IMR-90 (cell line): ENCODE measurements around the gene SFT2D3. TPM values are rescaled to one million over a fixed set of nuclear protein-coding genes. Genes with fewer than 3 reads are reported as not detected.

ENCODE experiments used
- ATAC-seq: fragments of 200-7000 bp; cut with Tn5 transposase; 2 replicates; pipeline ENCODE4 v1.9.1; 2020; ENCODE audit warnings: low read depth, mild to moderate bottlenecking, moderate library complexity
- BruUV-seq: library from RNA; stranded (reverse); fragments of 400-500 nt; replicated peaks from 2 replicates; lab custom pipeline; 2021; lab: Mats Ljungman, UMichigan
- CTCF ChIA-PET: fragments of 300-600 bp; formaldehyde crosslinking; extraction: SDS; loops from one replicate; lab custom pipeline; 2021; ENCODE audit warnings: antibody characterized with exemption; lab: Yijun Ruan, JAX
- POLR2A ChIA-PET: fragments of 300-600 bp; sonication (Branson Sonifier 250); formaldehyde crosslinking; loops from one replicate; lab custom pipeline; 2022; ENCODE audit warnings: antibody characterized with exemption; ENCODE audit not compliant: unreplicated experiment; lab: Charles Lee
- DNase-seq: peaks from one replicate; pipeline ENCODE4 v3.0.0; 2013
- H2AFZ ChIP-seq: replicated peaks from 2 replicates; pipeline ENCODE3; 2013; ENCODE audit warnings: low read length, mild to moderate bottlenecking; ENCODE audit not compliant: poor library complexity
- H2AK5ac ChIP-seq: 2 replicates; pipeline ENCODE4 v1.6.1; 2013; ENCODE audit warnings: low read depth, low read length, inconsistent platforms
- H2AK9ac ChIP-seq: replicated peaks from 2 replicates; pipeline ENCODE3; 2013; ENCODE audit warnings: mild to moderate bottlenecking, low read depth, low read length, moderate library complexity; ENCODE audit not compliant: poor library complexity
- H2BK120ac ChIP-seq: 2 replicates; pipeline ENCODE4 v1.6.1; 2013; ENCODE audit warnings: low read depth, low read length, inconsistent platforms
- H2BK15ac ChIP-seq: 3 replicates; pipeline ENCODE4 v1.6.1; 2013; ENCODE audit warnings: low read depth, low read length, inconsistent platforms
- H2BK20ac ChIP-seq: 2 replicates; pipeline ENCODE4 v1.6.1; 2013; ENCODE audit warnings: low read depth, mild to moderate bottlenecking, inconsistent platforms, low read length, moderate library complexity
- H2BK5ac ChIP-seq: 2 replicates; pipeline ENCODE4 v1.6.1; 2013; ENCODE audit warnings: mild to moderate bottlenecking, low read depth, low read length, inconsistent platforms; ENCODE audit not compliant: poor library complexity, severe bottlenecking
- H3K14ac ChIP-seq: replicated peaks from 2 replicates; pipeline ENCODE4 v1.6.1; 2013; ENCODE audit warnings: low read depth, low read length, inconsistent platforms
- H3K18ac ChIP-seq: 2 replicates; pipeline ENCODE4 v1.6.1; 2013; ENCODE audit warnings: low read depth, low read length, control low read depth
- H3K23ac ChIP-seq: 2 replicates; pipeline ENCODE4 v1.6.1; 2013; ENCODE audit warnings: low read depth, low read length, inconsistent platforms
- H3K27ac ChIP-seq: 2 replicates; pipeline ENCODE4 v1.5.1; 2013; ENCODE audit warnings: mild to moderate bottlenecking, control low read depth, low read length; ENCODE audit not compliant: insufficient read depth
- H3K27me3 ChIP-seq: 2 replicates; pipeline ENCODE4 v1.6.1; 2013; ENCODE audit warnings: low read length; ENCODE audit not compliant: control insufficient read depth, insufficient read depth
- H3K36me3 ChIP-seq: 2 replicates; pipeline ENCODE4 v1.6.1; 2013; ENCODE audit warnings: low read length, mixed read lengths; ENCODE audit not compliant: control insufficient read depth, insufficient read depth
- H3K4ac ChIP-seq: 2 replicates; pipeline ENCODE4 v1.6.1; 2013; ENCODE audit warnings: low read depth, low read length, inconsistent platforms
- H3K4me1 ChIP-seq: 2 replicates; pipeline ENCODE4 v1.6.1; 2013; ENCODE audit warnings: low read length, mixed read lengths; ENCODE audit not compliant: control insufficient read depth, insufficient read depth
- H3K4me2 ChIP-seq: 2 replicates; pipeline ENCODE4 v1.6.1; 2013; ENCODE audit warnings: low read depth, mild to moderate bottlenecking, control low read depth, low read length, moderate library complexity
- H3K4me3 ChIP-seq: 2 replicates; pipeline ENCODE4 v1.5.1; 2013; ENCODE audit warnings: low read depth, mild to moderate bottlenecking, control low read depth, low read length, moderate library complexity; ENCODE audit not compliant: insufficient read depth
- H3K56ac ChIP-seq: 2 replicates; pipeline ENCODE4 v1.6.1; 2013; ENCODE audit warnings: low read length, inconsistent platforms; ENCODE audit not compliant: insufficient read depth; ENCODE audit errors: extremely low read depth
- H3K79me1 ChIP-seq, 2 experiments: 2 replicates each; pipeline ENCODE4 v1.6.1; 2013; ENCODE audit warnings: low read length in 2 of 2, inconsistent platforms in 1 of 2, low read depth in 1 of 2
- H3K9ac ChIP-seq: 2 replicates; pipeline ENCODE4 v1.6.1; 2013; ENCODE audit warnings: low read depth, low read length, control low read depth
- H3K9me1 ChIP-seq: 2 replicates; pipeline ENCODE4 v1.6.1; 2013; ENCODE audit warnings: low read length, inconsistent platforms; ENCODE audit not compliant: insufficient read depth
- H3K9me3 ChIP-seq: 2 replicates; pipeline ENCODE4 v1.6.1; 2013; ENCODE audit warnings: low read length; ENCODE audit not compliant: control insufficient read depth, insufficient read depth
- H4K20me1 ChIP-seq: 2 replicates; pipeline ENCODE4 v1.6.1; 2013; ENCODE audit warnings: low read length, inconsistent platforms; ENCODE audit not compliant: insufficient read depth
- H4K5ac ChIP-seq: 2 replicates; pipeline ENCODE4 v1.6.1; 2013; ENCODE audit warnings: mild to moderate bottlenecking, low read depth, low read length, control low read depth
- H4K8ac ChIP-seq, 2 experiments: 2 replicates each; pipeline ENCODE4 v1.6.1; 2013; ENCODE audit warnings: low read depth in 2 of 2, low read length in 2 of 2, control low read depth in 1 of 2, inconsistent platforms in 1 of 2
- H4K91ac ChIP-seq: 2 replicates; pipeline ENCODE4 v1.6.1; 2013; ENCODE audit warnings: low read depth, low read length, inconsistent platforms; ENCODE audit not compliant: insufficient read depth
- CTCF ChIP-seq: conservative IDR thresholded peaks from 2 replicates; pipeline ENCODE4 v1.5.1; 2012; ENCODE audit warnings: mild to moderate bottlenecking, low read depth, low read length, improper control_type of control experiment
- WGBS, 2 experiments: methylation state at CpG; one replicate each; pipeline versions ENCODE4 v1.1.5 to v1.1.7; 2013; ENCODE audit warnings: missing lambda C conversion rate in 2 of 2; ENCODE audit not compliant: insufficient read length in 1 of 2; ENCODE audit errors: extremely low coverage in 2 of 2; 5-methylcytosine and 5-hydroxymethylcytosine counted together
- dilution Hi-C: fragments of 300-500 bp; cut with HindIII; formaldehyde crosslinking; loops from one replicate; pipeline ENCODE4 v1.14.3; 2018; ENCODE audit warnings: low sequenced_read_pairs; ENCODE audit not compliant: unreplicated experiment
- in situ Hi-C: fragments of 300-500 bp; cut with MboI; formaldehyde crosslinking; loops from 3 replicates; pipeline ENCODE4 v1.14.3; 2019; ENCODE audit warnings: low sequenced_read_pairs, inconsistent platforms, mixed read lengths
- intact Hi-C: fragments of 100-400 bp; cut with micrococcal nuclease; formaldehyde crosslinking; loops from 2 replicates; pipeline ENCODE4 v1.10.0; 2022
- polyA plus RNA-seq, 3 experiments: library from polyadenylated mRNA; depleted of rRNA; stranded (reverse); fragments of >200 nt; gene quantifications; 2 replicates each; pipeline ENCODE4 v1.2.3, GENCODE V29; 2012; ENCODE audit warnings: low replicate concordance in 1 of 3
- total RNA-seq: library from RNA; depleted of rRNA; stranded (reverse); fragments of >200 nt; gene quantifications from 2 replicates; pipeline ENCODE4 v1.2.3, GENCODE V29; 2012

Gene SFT2D3
- total and polyA plus RNA-seq, 2 of the 4 experiments (the other 2 are of a cell fraction), result 2.5 to 3.1 TPM

GRCh38 chr2:127722807-127723206, 21.5 kb downstream of the SFT2D3 start:
- Histone ChIP-seq H4K5ac (no peak overlapping the region), H3K4ac (no peak overlapping the region), H2BK5ac (no peak overlapping the region), H3K56ac (no peak overlapping the region), H3K9ac (no peak overlapping the region), H3K4me2 (no peak overlapping the region), H2BK15ac (no peak overlapping the region), H3K23ac (no peak overlapping the region), H2BK120ac (no peak overlapping the region), H3K4me3 (no peak overlapping the region), H4K20me1 (no peaks in the 10 kb centered on the region), H2AFZ (no peak overlapping the region), H2AK9ac (no peak overlapping the region), H3K27me3 (no peaks in the 10 kb centered on the region), H2AK5ac (no peak overlapping the region), H3K14ac (no peak overlapping the region), H3K36me3 (peaks cover 27% of the 10 kb centered on the region), H4K8ac (no peak overlapping the region), H4K91ac (no peak overlapping the region), H3K79me1 (peaks cover 0 to 9% of the 10 kb centered on the region in 2 experiments; a peak in 1 of 4 replicates), H3K27ac (no peak overlapping the region), H3K9me3 (no peaks in the 10 kb centered on the region), H3K9me1 (peaks cover 8% of the 10 kb centered on the region), H2BK20ac (no peak overlapping the region), H3K4me1 (peaks cover 1% of the 10 kb centered on the region; the same call in 1 of the 2 replicates), H3K18ac (no peak overlapping the region)
- BruUV-seq, result no TSS peak
- no CpG with 5 or more reads among the region's 3 CpGs for WGBS, 2 experiments
- POLR2A ChIA-PET, result no interaction called here
- dilution Hi-C loops, result no loop called here
- intact Hi-C loops, result no loop called here
- CTCF ChIA-PET, result no interaction called here
- ATAC-seq (no peak), DNase-seq (no peak)
- in situ Hi-C loops, result no loop called here
- TF ChIP-seq CTCF, result no peak
